OCI-M2 (cell line): Measurements from ENCODE around the gene SLC6A11.

ENCODE experiments used
- DNase-seq: peaks from one replicate; lab custom pipeline; 2025; ENCODE audit not compliant: unreplicated experiment; lab: John Stamatoyannopoulos, UW

SLC6A11 gene

DNA sequence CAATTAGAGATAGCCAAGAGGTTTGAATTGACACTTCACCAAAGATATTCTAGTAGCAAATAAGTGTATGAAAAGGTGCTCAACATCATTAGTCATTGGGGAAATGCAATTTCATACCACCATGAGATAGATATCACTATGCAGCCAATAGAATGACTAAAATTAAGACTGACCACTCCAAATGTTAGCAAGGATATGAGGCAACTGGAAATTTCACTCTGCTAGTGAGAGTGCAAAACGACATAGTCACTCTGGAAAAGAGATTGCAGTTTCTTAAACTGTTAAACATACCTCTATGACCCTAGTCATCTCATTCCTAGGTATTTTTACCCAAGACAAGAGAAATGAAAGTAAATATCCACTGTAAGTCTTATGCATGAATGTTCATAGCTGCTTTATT, 27.6 kb upstream of the SLC6A11 start:
- no peak for DNase-seq

DNA sequence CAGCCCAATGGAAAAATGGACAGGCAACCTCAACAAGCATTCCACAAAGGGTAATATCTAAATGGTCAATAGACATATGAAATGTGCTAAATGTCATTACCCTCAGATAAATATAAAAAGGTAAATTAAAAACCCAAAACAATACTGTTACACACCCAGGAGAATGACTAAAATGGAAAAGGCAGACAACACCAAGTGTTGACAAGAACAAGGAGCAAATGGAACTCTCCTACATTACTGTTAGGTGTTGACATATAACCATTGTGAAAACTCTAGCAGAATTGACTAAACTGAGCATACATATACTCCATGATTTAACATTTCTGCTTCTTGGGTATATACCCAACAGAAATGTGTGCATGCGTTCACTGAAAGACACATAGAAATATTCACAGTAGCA, 25.3 kb upstream of the SLC6A11 start:
- DNase-seq, result no peak

DNA sequence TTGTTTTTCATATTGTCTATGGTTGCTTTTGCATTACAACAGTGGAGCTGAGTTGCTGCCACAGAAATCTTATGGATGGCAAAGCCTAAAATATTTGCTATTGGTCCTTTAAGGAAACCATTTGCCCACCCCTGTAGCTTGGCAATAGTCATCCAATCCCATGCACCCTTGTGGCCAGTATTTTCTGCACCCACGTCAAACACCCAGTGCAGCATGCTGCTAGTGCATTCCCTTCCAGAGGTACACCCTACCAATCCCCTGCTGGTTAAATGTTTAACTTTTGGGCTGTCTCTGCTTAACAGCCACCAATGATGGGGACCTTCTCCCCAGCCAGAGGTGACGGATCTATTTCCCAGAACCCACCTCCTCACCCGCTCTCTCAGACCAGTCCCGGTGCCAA, 23.8 kb upstream of the SLC6A11 start:
- no peak for DNase-seq

DNA sequence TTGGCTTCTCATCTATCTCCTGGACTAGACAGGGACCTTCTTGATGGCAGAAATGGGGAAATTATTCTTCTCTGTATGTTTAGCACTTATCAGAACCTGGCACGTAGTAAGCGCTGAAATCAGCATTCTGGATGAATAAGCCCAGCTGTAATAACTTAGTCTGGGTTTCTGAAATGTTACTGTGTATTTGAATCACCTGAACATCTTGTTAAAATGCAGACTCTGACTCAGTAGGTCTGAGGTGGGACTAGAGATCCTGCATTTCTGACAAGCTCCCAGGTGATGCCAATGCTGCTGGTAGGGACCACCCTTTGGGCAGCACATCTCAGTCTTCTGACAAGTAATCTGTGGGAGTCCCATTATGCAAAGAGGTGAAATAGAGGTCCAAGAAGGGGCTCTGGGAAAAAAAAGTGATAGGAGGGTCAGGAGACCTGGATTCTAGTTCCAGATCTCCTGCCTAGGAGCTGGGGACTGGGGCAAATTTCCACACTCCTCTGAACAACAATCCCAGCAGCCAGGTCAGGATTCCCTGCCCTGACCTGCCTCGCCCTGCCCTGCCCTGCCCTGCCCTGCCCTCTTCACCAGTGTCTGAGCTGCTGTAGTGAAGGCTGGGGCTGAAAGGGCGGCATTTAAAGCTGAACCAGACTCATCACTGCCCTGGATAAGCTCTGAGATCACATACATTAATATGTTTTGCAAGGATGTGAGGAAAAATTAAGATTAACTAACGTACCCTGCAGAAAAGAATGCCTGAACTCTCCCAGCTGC, 17.2 kb upstream of the SLC6A11 start:
- no peak for DNase-seq

DNA sequence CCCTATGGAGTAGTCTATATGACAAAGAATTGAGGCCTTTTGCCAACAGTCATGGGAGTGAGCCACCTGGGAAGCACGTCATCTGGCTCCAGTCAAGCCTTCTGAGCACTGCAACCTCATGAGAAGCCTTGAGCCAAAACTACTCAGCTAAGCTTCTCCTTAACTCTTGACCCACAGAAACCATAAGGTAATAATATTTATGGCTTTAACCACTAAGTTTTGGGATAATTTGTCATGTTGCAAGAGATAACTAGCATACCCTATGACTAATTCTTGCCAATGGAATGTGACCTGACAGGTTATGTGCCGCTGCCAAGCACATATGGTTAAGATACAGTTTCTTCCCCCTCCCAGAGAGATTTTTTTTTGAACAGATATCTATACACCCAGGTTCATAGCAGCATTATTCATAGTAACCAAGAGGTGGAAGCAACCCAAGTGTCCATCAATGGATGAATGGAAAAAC, 11.8 kb upstream of the SLC6A11 start:
- DNase-seq, result no peak

DNA sequence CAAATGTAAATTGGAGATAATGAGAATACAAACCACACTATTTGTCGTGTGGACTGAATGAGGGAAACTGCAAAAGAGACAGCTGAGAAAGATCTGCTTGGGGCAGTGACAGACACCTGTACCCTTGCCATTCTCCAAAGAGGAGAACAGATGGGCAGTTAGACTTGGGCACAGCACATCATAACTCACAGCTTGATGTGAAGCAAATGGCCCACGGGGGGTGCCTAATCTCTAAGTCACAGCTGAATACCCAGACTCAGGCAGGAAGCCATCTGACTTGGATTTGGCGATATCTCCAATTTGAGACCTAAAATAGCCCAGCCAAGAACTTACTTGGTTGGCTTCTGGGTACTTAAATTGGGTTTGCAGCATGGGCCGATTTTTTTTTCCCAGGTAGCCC, 10.0 kb upstream of the SLC6A11 start:
- DNase-seq, result no peak

DNA sequence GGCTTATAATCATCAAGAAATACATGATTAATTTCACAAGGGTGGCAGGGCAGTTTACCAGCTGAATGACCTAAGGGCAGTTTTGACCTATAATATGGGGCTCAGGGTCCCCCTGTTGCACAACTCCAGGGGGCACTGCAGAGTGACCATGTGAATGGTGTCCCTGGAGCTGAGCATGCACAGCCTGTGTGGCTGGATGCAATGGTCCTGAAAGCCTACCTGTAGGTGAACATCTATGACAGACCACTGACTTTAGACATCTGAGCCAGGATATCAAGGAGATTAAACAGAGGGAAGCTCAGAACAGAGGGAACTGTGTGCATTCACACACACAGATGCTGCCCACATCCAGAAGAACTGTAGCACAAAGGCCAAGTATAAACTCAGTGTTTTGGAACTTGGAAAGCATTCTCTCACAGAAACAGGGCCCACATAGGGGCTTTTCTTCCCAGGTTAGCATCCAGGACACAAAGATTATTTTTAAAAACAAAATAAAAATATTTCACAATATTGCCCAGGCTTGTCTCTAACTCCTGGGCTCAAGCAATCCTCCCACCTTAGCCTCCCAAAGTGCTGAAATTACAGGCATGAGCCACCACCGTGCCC, 7.8 kb upstream of the SLC6A11 start:
- DNase-seq, result no peak

DNA sequence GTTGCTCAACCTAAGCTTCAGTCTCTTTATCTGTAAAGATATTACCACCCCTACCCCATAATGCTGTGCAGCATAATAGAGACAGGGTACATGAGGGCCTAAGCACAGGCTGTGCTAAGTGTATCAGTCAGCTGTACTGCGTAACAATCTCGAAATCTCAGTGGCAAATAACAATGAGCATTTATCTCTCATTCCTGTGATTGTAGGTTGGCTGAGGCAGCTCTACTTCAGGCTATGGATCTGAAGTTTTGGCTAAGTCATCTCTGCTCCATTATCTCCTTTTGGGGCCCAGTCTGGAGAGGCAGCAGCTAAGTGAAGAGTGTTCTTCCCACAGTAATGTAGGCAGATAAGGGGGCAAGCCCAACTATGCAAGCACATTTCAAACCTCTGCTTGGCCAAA, 7.1 kb upstream of the SLC6A11 start:
- DNase-seq, result no peak

DNA sequence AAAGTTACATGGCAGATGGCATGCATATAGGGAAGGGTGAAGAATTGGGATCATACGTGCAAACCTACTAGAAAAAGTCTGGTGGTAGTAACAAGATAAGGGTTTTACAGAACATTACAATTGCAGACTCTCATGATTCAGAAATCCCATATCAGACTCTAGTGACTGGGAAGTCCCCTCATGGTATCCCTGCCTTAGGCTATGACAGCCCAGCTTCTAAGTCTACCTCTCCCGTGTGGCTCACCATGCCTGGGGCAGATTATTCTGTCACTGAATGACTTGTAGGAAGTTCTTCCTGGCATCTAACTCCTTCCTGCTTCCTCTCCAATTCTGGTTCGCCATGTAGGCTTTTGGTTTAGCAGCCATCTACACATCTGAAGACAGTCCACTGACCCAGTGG, 5.7 kb upstream of the SLC6A11 start:
- DNase-seq, result no peak

DNA sequence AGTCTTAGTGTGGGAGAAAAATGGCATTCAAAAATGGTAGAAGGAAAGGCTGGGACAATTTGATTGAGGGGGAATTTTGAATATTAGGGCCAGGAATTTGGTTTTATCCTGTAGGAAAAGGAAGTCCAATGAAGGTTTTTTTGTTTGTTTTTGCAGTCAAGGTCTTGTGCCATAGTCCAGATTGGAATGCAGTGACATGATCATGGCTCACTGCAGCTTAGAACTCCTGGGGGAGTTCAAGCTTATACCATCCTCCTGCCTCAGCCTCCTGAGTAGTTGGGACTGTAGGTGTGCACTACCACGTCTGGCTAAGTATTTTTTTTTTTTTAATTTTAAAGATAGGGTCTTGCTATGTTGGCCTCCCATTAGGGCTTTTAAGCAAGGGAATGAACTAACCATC, 2.6 kb upstream of the SLC6A11 start:
- no peak for DNase-seq

DNA sequence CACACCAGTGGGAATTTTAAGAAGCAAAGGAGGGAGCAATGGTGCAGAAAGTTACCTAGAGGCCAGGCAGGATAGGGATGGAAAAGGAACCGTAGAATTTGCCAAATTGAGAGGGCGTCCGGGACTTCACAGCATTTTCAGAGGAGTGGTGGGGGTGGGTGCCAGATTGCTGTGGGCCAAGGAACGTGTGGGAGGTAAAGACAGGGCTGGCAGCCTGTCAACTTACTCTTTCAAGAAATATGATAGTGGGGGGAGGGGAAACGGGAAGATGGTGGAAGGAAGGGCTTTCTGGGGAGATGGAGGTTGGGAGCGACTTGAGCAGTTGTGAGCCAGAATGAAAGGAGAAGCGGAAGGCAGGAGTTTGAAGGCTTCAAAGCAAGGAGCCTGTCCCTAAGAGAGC, 1.4 kb upstream of the SLC6A11 start:
- no peak for DNase-seq

DNA sequence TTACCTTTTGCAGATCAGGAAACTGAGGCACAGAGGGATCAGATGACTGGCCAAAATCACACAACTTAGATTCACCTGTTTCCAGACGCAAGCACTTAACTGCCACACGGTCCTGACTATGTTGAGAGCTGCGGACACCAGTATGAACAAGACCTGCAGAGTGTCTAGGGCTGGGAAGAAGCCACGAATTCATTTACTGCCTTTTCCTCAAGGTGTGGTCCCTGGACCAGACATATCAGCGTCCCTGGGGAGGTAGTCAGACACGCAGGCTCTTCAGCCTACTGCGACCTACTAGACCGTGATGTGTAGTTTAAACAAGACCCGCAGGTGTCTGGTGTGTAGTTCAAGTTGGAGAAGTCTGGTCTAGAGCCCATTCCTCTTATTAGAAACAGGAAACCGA, 541 bp upstream of the SLC6A11 start:
- no peak for DNase-seq

DNA sequence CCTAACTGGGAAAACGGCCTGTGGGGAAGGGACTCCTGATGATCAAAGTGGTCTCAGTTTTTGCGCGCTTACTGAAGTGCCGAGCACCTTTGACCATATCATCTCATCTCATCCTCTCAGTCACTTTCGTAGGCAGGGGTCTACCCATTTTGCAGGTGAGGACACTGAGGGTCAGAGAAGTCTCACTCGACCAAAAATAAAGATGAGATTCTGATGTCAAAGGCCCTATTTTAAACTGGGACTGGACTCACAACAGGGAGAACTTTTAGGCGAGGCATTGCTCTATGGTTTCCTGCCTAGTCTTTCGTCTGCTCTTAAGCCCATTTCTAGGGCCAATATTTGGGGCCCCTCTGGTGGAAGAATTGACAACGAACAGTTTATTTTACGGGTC, 830 bp downstream of the SLC6A11 start:
- no peak for DNase-seq

DNA sequence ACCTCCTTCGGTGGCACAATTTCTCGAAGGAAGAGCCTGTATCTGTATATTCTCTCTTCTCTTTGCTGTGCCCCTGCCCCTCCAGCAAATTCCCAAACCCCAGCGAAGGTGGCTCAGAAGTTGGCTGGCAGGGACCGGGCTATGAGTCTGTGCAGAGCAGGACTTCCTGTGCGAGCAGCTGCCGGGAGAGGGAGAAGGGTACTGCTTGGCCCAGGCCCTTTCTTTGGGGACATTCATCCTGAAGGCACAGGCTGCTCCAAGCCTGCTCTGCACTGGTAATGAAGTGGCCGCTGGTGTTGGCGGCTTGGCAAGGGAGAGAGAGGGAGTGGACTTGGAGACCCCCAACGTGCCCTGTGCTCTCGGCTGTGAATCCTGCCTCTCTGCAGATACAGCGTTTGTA, 1.5 kb downstream of the SLC6A11 start:
- DNase-seq, result no peak

DNA sequence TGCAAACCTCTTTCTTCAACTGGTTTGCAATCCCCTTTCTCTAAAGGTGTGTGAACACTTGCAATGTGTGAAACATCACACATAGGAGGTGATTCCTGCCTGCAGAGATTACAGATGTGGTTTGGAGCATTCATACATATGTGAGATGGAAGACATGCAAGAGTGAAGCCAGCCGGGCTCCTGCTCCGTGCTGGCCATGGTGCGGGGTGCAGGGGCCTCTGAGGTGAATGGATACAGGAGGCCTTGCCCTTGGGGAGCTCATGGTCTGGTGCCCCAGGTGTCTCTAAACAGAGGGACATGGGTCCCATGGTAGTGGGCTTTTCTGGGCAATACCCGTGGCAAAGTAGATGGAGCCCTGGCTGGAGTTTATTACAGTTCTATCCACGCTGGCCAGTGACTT, 6.0 kb downstream of the SLC6A11 start:
- no peak for DNase-seq

DNA sequence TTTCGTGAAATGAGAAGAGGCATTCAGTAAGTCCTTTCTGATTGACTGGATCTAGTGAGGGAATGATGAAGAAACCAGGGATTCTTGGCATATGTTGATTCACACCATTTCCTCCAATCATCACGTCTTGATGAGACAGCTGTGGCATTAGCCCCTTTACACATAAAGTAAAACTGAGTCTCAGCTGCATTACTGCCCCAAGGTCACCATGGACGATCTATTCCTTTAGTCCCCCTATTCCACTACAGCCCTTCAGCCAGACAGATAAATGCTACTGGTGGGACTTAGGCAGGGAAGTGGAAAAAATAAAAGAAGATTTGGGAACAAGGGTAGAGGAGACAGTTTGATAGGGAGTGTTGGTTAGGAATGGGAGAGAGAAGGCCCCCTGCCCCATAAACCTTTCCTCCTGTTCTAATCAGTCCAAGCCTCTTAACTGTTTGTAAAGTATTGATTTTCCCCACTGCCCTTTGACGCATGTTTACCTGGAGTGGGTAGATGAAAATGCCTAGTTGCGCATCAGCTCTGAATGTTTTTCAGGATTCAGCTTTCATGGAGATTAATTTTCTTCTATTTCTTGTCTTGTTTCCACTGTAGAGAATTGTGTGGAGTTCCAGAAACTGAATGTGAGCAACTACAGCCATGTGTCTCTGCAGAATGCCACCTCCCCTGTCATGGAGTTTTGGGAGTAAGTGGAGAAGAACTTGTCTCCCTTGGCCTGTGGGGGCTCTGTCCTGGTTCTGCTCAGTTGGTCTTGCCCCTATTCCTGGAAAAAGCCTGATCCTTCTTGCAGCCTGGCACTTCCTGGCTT, 6.9 kb downstream of the SLC6A11 start:
- DNase-seq, result no peak

DNA sequence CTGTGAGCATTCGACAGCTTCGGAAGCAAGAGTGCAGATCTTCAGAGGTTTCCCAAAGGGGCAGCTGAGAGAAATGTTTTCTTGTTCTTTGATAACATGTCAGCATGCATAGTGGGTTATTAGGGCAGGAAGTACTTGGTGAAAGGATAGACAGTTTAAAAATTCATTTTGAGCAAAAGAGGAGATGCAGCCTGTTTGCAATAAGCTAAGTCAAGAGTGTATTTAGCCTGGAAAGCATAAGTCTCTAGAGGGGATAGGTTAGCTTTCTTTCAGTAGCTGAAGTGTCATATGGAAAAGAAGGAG, 7.4 kb downstream of the SLC6A11 start:
- DNase-seq, result no peak

DNA sequence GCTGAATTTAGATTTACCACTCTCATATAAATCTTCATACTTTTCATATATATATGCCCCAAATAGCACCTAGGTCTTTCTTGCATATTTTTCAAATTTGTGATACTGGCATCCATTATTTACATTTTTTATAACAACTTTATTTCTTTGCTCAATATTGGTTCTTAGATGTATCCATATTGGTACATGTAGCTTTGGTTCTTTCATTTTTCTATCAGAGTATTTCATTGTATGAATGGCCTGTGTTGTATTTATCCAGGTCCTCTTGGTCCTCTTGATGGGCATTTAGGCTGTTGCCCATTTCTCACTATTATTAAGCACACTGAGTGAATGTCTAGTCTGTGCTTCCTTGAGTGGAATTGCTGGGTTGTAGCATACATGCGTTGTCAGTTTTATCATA, 8.4 kb downstream of the SLC6A11 start:
- DNase-seq, result no peak

DNA sequence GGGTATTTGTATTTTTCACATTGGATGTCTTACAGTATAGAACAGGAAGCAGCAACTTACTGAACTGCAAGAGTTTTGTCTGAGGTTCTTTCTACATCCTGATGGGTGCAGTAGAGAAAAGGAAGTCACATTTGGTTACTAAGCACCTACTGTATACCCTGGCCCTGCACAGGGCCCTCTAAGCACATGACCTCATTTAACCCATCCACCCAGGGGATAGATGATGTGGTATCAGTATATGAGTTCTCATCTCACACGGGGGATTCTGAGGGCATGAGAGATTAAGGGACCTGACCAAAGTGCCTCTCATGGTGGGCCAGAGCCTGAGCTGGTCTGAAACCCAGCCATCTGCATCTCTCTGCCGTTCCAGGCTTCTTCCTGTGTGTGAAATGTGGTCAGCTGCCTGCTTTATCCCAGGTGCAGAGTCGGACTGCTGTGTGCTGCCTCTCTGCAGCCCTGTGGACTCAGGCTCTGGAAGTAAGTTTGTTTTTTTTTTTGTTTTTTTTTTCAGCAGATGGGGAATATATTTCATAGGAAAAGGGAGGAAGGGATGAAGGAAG, 17.9 kb downstream of the SLC6A11 start:
- DNase-seq, result no peak

DNA sequence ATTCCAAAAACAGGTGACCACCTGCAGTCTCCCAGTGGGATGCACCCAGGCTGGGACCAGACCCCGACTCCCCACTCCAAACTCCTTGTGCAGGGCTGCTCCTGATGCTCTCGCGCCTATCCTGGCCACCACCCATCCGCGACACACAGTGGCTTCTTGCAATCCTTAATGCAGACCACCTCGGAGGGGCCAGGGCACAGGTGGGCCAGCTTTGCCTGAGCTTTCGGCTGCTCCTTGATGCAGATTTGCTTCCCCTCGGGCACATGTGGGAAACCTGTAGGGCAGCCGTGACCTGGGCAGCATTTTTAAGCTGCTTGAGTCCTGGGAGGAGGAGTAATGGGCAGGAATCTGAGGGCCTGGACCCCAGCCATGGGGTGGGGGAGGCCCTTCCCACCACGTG, 18.9 kb downstream of the SLC6A11 start:
- no peak for DNase-seq

DNA sequence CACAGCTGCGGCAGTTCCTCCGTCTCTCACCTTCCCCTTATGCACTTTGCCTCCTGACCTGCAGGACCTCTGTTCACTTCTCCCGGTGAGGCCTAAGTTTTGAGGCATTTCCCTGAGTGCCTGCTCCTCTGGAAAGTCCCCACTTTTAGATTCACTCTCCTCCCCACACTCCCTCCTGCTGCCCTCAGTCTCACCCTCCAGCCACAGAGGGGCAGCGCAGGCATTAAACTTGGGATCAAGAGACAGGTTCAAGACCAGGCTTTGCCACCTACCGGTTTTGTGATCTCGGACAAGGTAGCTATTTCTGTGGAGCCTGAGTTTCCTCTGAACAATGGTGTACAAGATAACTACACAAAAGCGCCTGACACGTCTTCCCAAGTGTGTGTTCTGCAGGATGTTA, 19.4 kb downstream of the SLC6A11 start:
- DNase-seq, result no peak

DNA sequence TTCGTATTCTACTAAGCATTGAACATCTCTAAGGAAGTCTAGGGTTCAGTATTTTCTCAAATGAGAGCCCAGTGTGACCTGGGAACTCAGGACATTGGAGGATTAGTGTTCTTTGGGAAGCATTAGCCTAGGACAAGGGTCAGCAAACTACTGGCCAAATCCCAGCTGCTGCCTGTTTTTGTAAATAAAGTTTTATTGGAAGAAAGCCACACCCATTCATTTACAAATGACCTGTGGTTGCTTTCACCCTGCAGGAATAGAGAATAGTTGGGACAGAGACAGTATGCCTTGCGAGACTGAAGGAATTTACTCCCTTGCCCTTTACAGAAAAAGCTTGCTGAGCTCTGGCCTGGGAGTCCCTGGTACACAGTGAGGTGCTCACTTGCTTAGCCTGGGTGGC, 20.6 kb downstream of the SLC6A11 start:
- no peak for DNase-seq
